Suprapubic skin (tissue), 4 donors: ENCODE measurements around the gene UBE2L5. TPM values are rescaled to one million over a fixed set of nuclear protein-coding genes. Genes with fewer than 3 reads are reported as not detected.

Experiments used
- DNase-seq, 2 donors: peaks; one replicate each; pipeline ENCODE4 v3.0.0-alpha.2; 2019; ENCODE audit warnings: low spot score in 2 of 2
- H3K27ac ChIP-seq: fragments of 200-600 bp; sonication (generic); one replicate; pipeline ENCODE4 v1.5.1; 2019
- H3K27me3 ChIP-seq: fragments of 200-600 bp; sonication (generic); one replicate; pipeline ENCODE4 v1.5.1; 2019
- H3K36me3 ChIP-seq: fragments of 200-600 bp; sonication (generic); one replicate; pipeline ENCODE4 v1.5.1; 2019
- H3K4me1 ChIP-seq: fragments of 200-600 bp; sonication (generic); one replicate; pipeline ENCODE4 v1.5.1; 2019
- H3K4me3 ChIP-seq: fragments of 200-600 bp; sonication (generic); one replicate; pipeline ENCODE4 v1.5.1; 2019; ENCODE audit warnings: mild to moderate bottlenecking
- H3K9me3 ChIP-seq: fragments of 200-600 bp; sonication (generic); one replicate; pipeline ENCODE4 v1.5.1; 2019
- CTCF ChIP-seq, 2 donors: fragments of 200-600 bp in 1 of 2; fragments of 450-650 bp in 1 of 2; sonication (generic) in 1 of 2; IDR thresholded peaks; one replicate each; pipeline ENCODE4 v1.5.1; 2016 to 2019; ENCODE audit warnings: antibody characterized with exemption in 2 of 2, mild to moderate bottlenecking in 1 of 2, moderate library complexity in 1 of 2
- EP300 ChIP-seq: sonication (generic); formaldehyde crosslinking; IDR thresholded peaks from one replicate; pipeline ENCODE4 v1.6.1; 2017; ENCODE audit warnings: antibody characterized with exemption
- POLR2A ChIP-seq, 2 donors: fragments of 450-650 bp; IDR thresholded peaks; one replicate each; pipeline ENCODE4 v1.6.1; 2017; ENCODE audit warnings: antibody characterized with exemption in 2 of 2, mild to moderate bottlenecking in 2 of 2, moderate library complexity in 2 of 2
- POLR2AphosphoS5 ChIP-seq, 3 donors: sonication (generic); formaldehyde crosslinking; IDR thresholded peaks; one replicate each; pipeline ENCODE4 v1.6.1; 2017; ENCODE audit warnings: antibody characterized with exemption in 3 of 3
- WGBS: methylation state at CpG from one replicate; pipeline ENCODE4 v1.1.5; 2018; 5-methylcytosine and 5-hydroxymethylcytosine counted together
- total RNA-seq, 4 donors: library from RNA; depleted of rRNA; stranded (reverse); fragments of >200 nt; gene quantifications; one replicate each; pipeline ENCODE4 v1.1.0, GENCODE V29; 2016

Gene UBE2L5
- total RNA-seq, 4 donors from 2014 or later, result 0.34 to 0.80 TPM; not detected in 2

- Histone ChIP-seq H3K27me3 (no peaks in the 10 kb centered on the region), H3K36me3 (no peaks in the 10 kb centered on the region), H3K27ac (no peak overlapping the region), H3K4me1 (no peaks in the 10 kb centered on the region), H3K4me3 (no peak overlapping the region), H3K9me3 (no peaks in the 10 kb centered on the region)
- whole genome bisulfite sequencing, result 97% methylated on average over 1 of the region's 1 CpG
- DNase-seq, result no peak
- no peak for TF ChIP-seq EP300
Observed at GRCh38 chr13:30473675-30474074, 51.4 kb downstream of the UBE2L5 start.

GRCh38 chr13:30477346-30478195 is 55.3 kb downstream of the UBE2L5 start:
- 76% methylated on average over 4 of the region's 4 CpGs for WGBS
- H3K27ac ChIP-seq, result no peak overlapping the region

More at GRCh38 chr13:30477346-30478195, 55.3 kb downstream of the UBE2L5 start:
- no peak for DNase-seq
- Histone ChIP-seq H3K27me3 (no peaks in the 10 kb centered on the region), H3K36me3 (no peaks in the 10 kb centered on the region), H3K4me1 (peaks cover 5% of the 10 kb centered on the region), H3K9me3 (no peaks in the 10 kb centered on the region), H3K4me3 (no peak overlapping the region)
- TF ChIP-seq POLR2A (IDR thresholded peaks at IDR 0.05), result no peak
- no peak for TF ChIP-seq POLR2AphosphoS5 (IDR thresholded peaks at IDR 0.05)
- no peak for TF ChIP-seq EP300
- no peak for TF ChIP-seq CTCF (IDR thresholded peaks at IDR 0.05)

Other genes starting within 250 kb of the UBE2L5 start
- gene KATNAL1, start 114.9 kb upstream of the UBE2L5 start, total RNA-seq, result 1 to 10 TPM; 5.9 to 9.4 (median 7.5) TPM
- 100 to 1,000 TPM; 212 to 327 (median 271) TPM for gene HMGB1, start 43.4 kb downstream of the UBE2L5 start, total RNA-seq
- 10 to 100 TPM; 14.4 to 28.4 (median 21.8) TPM for gene USPL1, start 195.4 kb downstream of the UBE2L5 start, total RNA-seq